HepG2 (cell line): ENCODE measurements around the gene ZNF184. TPM values are rescaled to one million over a fixed set of nuclear protein-coding genes. Genes with fewer than 3 reads are reported as not detected.

Experiments used
- CBX2 ChIP-seq, 2 experiments: fragments of 200-600 bp in 1 of 2; sonication (generic); formaldehyde crosslinking in 1 of 2; IDR thresholded peaks; 2 replicates each; pipeline versions ENCODE4 v1.7.0 to v1.8.1; 2018 to 2022; ENCODE audit warnings: low read depth in 2 of 2, low read length in 1 of 2, mild to moderate bottlenecking in 1 of 2, missing genetic modification reagents in 1 of 2
- CSRNP2 ChIP-seq: sonication (generic); formaldehyde crosslinking; conservative IDR thresholded peaks from 2 replicates; pipeline ENCODE4 v1.8.0; 2022; ENCODE audit warnings: low read depth, missing genetic modification reagents
- GRHL1 ChIP-seq: sonication (generic); formaldehyde crosslinking; conservative IDR thresholded peaks from 2 replicates; pipeline ENCODE4 v1.8.0; 2022; ENCODE audit warnings: missing genetic modification reagents
- HMG20B ChIP-seq: conservative IDR thresholded peaks from 2 replicates; pipeline ENCODE4 v1.6.1; 2016; ENCODE audit warnings: missing genetic modification reagents, missing compliant biosample characterization
- IRX3 ChIP-seq: sonication (generic); formaldehyde crosslinking; IDR thresholded peaks from 2 replicates; pipeline ENCODE4 v1.8.1; 2023; ENCODE audit warnings: mild to moderate bottlenecking, low read depth, missing genetic modification reagents, borderline replicate concordance
- NR1H2 ChIP-seq: sonication (generic); formaldehyde crosslinking; IDR thresholded peaks from 2 replicates; pipeline ENCODE4 v1.8.1; 2022; ENCODE audit warnings: low read depth, missing genetic modification reagents, borderline replicate concordance
- PLSCR1 ChIP-seq: sonication (generic); formaldehyde crosslinking; IDR thresholded peaks from 2 replicates; pipeline ENCODE4 v1.5.0; 2020; ENCODE audit warnings: missing genetic modification reagents, mild to moderate bottlenecking, borderline replicate concordance
- RAD51 ChIP-seq: fragments of 450-650 bp; IDR thresholded peaks from 2 replicates; pipeline ENCODE4 v1.6.1; 2016; ENCODE audit warnings: borderline replicate concordance
- RBM22 ChIP-seq: fragments of 200-400 bp; formaldehyde crosslinking; optimal IDR thresholded peaks from 2 replicates; pipeline ENCODE3; 2017; ENCODE audit warnings: mild to moderate bottlenecking, low read length, moderate library complexity
- TERF1 ChIP-seq: sonication (generic); formaldehyde crosslinking; IDR thresholded peaks from 2 replicates; pipeline ENCODE4 v1.8.0; 2022; ENCODE audit warnings: mild to moderate bottlenecking, missing genetic modification reagents, moderate library complexity
- TRIM22 ChIP-seq: fragments of 450-650 bp; IDR thresholded peaks from 2 replicates; pipeline ENCODE4 v1.6.1; 2017
- ZMYM3 ChIP-seq: sonication (generic); formaldehyde crosslinking; IDR thresholded peaks from 2 replicates; pipeline ENCODE4 v1.5.1; 2020; ENCODE audit warnings: mild to moderate bottlenecking, missing genetic modification reagents
- ZNF180 ChIP-seq: sonication (generic); formaldehyde crosslinking; IDR thresholded peaks from 2 replicates; pipeline ENCODE4 v1.4.0; 2020; ENCODE audit warnings: low read depth, missing genetic modification reagents, borderline replicate concordance
- ZNF235 ChIP-seq: sonication (generic); formaldehyde crosslinking; IDR thresholded peaks from 2 replicates; pipeline ENCODE4 v1.8.1; 2023; ENCODE audit warnings: mild to moderate bottlenecking, missing genetic modification reagents, borderline replicate concordance
- ZNF34 ChIP-seq: sonication (generic); formaldehyde crosslinking; IDR thresholded peaks from 2 replicates; pipeline ENCODE4 v1.4.0; 2020; ENCODE audit warnings: mild to moderate bottlenecking, missing genetic modification reagents, borderline replicate concordance
- ZNF569 ChIP-seq: sonication (generic); formaldehyde crosslinking; IDR thresholded peaks from 2 replicates; pipeline ENCODE4 v1.5.0; 2020; ENCODE audit warnings: mild to moderate bottlenecking, missing genetic modification reagents, moderate library complexity, borderline replicate concordance
- ZNF614 ChIP-seq: IDR thresholded peaks from 2 replicates; pipeline ENCODE4 v1.6.1; 2018; ENCODE audit warnings: missing biosample characterization, missing genetic modification reagents, inconsistent platforms, borderline replicate concordance
- ZNF639 ChIP-seq: conservative IDR thresholded peaks from 2 replicates; pipeline ENCODE4 v1.6.1; 2018; ENCODE audit warnings: missing genetic modification reagents
- ZNF841 ChIP-seq: sonication (generic); formaldehyde crosslinking; IDR thresholded peaks from 2 replicates; pipeline ENCODE4 v1.8.1; 2023; ENCODE audit warnings: missing genetic modification reagents, borderline replicate concordance
- polyA plus RNA-seq, 8 experiments: library from polyadenylated mRNA; depleted of rRNA in 3 of 8; stranded (reverse) in 7 of 8; unstranded in 1 of 8; fragments of >200 nt; fragmentation: Illumina TruSeq in 4 of 8; extraction: Trizol in 4 of 8; gene quantifications; 2 replicates each; pipeline versions ENCODE4 v1.2.1 to v1.2.3, GENCODE V29; 2011 to 2016; ENCODE audit warnings: low read depth in 4 of 8, missing spikeins in 1 of 8, mixed read lengths in 1 of 8; ENCODE audit not compliant: insufficient read depth in 1 of 8
- total RNA-seq, 5 experiments: library from RNA; depleted of rRNA; stranded (reverse); fragments of >200 nt; fragmentation: Illumina TruSeq; extraction: Trizol; gene quantifications; 2 replicates each; pipeline ENCODE4 v1.2.3, GENCODE V29; 2016; ENCODE audit warnings: low read depth in 1 of 5

ZNF184 gene
- total and polyA plus RNA-seq, 2 of the 13 experiments (the other 11 are each of a cell fraction or from before 2014, with no cell fraction given): 2.1 to 10.1 TPM

GRCh38 chr6:27472617-27473400, at the start of gene ZNF184 (continued):
- 0 out of 2 replicates have a peak, but pooled peaks have one; percentile 90 for TF ChIP-seq PLSCR1 (CRISPR knock-in tag)
- peak; percentile 84 for TF ChIP-seq RBM22
- no peak for TF ChIP-seq ZNF34 (CRISPR knock-in tag)
- TF ChIP-seq HMG20B (CRISPR knock-in tag): no peak; the same call in 1 of the 2 replicates
- no peak for TF ChIP-seq CSRNP2
- TF ChIP-seq ZNF569 (CRISPR knock-in tag): peak; percentile 90; the same call in 1 of the 2 replicates
- peak; percentile 89; the same call in 1 of the 2 replicates for TF ChIP-seq IRX3 (CRISPR knock-in tag)
- TF ChIP-seq ZNF614 (CRISPR knock-in tag): peak; percentile 89; the same call in 1 of the 2 replicates
- TF ChIP-seq NR1H2 (CRISPR knock-in tag): no peak
- TF ChIP-seq ZNF235: no peak; the same call in 1 of the 2 replicates
- TF ChIP-seq ZMYM3 (CRISPR knock-in tag): peak; percentile 94
- TF ChIP-seq RAD51: no peak
- TF ChIP-seq ZNF841 (CRISPR knock-in tag): no peak
- no peak for TF ChIP-seq CBX2 (IDR thresholded peaks at IDR 0.05; ENCODE audit: low read depth, low read length)
- TF ChIP-seq CBX2 (CRISPR knock-in tag; IDR thresholded peaks at IDR 0.05; ENCODE audit: low read depth): no peak; the same call in 1 of the 2 replicates
- TF ChIP-seq ZNF180 (CRISPR knock-in tag): 0 out of 2 replicates have a peak, but pooled peaks have one; percentile 63
- TF ChIP-seq ZNF639 (CRISPR knock-in tag): peak; percentile 84
- TF ChIP-seq TERF1 (CRISPR knock-in tag): no peak
- TF ChIP-seq TRIM22: no peak
- no peak for TF ChIP-seq GRHL1 (CRISPR knock-in tag)
